Brain microvascular endothelial cell (primary cell): ENCODE measurements around the gene NR2F6.

Source experiments
- DNase-seq: peaks from one replicate; pipeline ENCODE4 v3.0.0-alpha.2; 2020
- H3K27ac ChIP-seq: fragments of 250-450 bp; sonication (Bioruptor Pico); 2 replicates; pipeline ENCODE4 v1.5.1; 2020; ENCODE audit warnings: mild to moderate bottlenecking, moderate library complexity
- H3K27me3 ChIP-seq: fragments of 250-450 bp; sonication (Bioruptor Pico); replicated peaks from 2 replicates; pipeline ENCODE4 v1.5.1; 2020; ENCODE audit warnings: mild to moderate bottlenecking
- H3K36me3 ChIP-seq: fragments of 250-450 bp; sonication (Bioruptor Pico); replicated peaks from 2 replicates; pipeline ENCODE4 v1.5.1; 2020; ENCODE audit warnings: mild to moderate bottlenecking
- H3K4me3 ChIP-seq: 2 replicates; pipeline ENCODE4 v1.5.1; 2011; ENCODE audit warnings: low read depth, mild to moderate bottlenecking, control low read depth, low read length, moderate library complexity
- CTCF ChIP-seq: IDR thresholded peaks from 2 replicates; pipeline ENCODE4 v1.5.1; 2011; ENCODE audit warnings: low read depth, mild to moderate bottlenecking, moderate library complexity, low read length, control low read depth, inconsistent platforms; ENCODE audit errors: missing control alignments
- in situ Hi-C: cut with HindIII; loops from 2 replicates; pipeline ENCODE4 v1.10.0; 2017; ENCODE audit warnings: low sequenced_read_pairs, low pct_ligation_motif_present

NR2F6 gene

DNA sequence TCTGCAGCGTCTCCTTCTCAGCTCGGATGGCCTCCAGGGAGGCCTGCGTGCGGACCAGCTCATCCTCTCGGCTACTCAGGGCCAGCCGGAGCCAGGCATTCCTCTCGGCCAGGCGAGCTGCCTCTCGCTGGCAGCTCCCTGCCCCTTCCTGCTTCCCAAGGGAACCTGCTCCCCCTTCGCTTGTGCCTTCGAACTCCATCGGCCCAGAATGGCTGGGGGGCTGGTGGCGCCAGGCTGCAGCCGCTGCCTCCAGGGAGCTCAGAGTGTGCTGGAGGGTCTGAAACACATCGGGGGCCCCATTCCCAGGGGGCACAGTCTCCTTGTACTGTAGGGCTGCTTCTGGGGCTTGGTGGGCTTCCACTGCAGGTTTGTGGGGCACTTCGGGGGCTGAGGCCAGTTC, 16.8 kb upstream of the NR2F6 start:
- in situ Hi-C loops: no loop called here
- Histone ChIP-seq H3K36me3 (no peaks in the 10 kb centered on the region), H3K4me3 (no peak overlapping the region), H3K27me3 (no peaks in the 10 kb centered on the region), H3K27ac (no peak overlapping the region)
- no peak for TF ChIP-seq CTCF
- no peak for DNase-seq

DNA sequence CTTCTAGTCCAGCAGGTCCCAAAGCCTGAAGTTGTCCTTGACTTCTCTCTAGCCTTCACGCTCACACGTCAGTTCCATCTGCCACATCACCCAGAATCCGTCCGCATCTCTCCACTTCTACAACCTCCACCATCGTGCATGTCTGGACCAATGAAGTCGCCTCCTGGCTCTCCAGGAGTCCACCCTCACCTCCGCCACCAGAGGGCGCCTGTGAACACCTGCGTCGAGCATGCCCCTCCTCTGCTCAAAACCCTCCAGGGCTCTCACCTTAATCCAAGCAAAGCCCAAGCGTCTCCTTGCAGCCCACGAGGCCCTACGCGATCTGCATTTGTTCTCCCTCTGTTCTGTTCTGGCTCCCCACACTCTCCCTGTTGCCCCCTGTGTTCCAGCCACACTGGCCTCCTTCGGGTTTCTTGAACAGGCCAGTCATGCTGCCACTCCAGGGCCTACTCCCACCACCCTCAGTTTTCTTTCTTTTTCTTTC, 15.2 kb upstream of the NR2F6 start:
- no peak overlapping the region for H3K4me3 ChIP-seq
- no peaks in the 10 kb centered on the region for H3K36me3 ChIP-seq
- peak; percentile 94 for TF ChIP-seq CTCF
- in situ Hi-C loops: no loop called here
- DNase-seq: peak; percentile 48
- H3K27ac ChIP-seq: no peak overlapping the region
- H3K27me3 ChIP-seq: no peaks in the 10 kb centered on the region

- TF ChIP-seq CTCF: no peak
- in situ Hi-C loops: no loop called here
- Histone ChIP-seq H3K27me3 (no peaks in the 10 kb centered on the region), H3K4me3 (no peak overlapping the region), H3K27ac (no peak overlapping the region), H3K36me3 (no peaks in the 10 kb centered on the region)
- DNase-seq: no peak
Measured at GRCh38 chr19:17259934-17260333, 14.2 kb upstream of the NR2F6 start.

DNA sequence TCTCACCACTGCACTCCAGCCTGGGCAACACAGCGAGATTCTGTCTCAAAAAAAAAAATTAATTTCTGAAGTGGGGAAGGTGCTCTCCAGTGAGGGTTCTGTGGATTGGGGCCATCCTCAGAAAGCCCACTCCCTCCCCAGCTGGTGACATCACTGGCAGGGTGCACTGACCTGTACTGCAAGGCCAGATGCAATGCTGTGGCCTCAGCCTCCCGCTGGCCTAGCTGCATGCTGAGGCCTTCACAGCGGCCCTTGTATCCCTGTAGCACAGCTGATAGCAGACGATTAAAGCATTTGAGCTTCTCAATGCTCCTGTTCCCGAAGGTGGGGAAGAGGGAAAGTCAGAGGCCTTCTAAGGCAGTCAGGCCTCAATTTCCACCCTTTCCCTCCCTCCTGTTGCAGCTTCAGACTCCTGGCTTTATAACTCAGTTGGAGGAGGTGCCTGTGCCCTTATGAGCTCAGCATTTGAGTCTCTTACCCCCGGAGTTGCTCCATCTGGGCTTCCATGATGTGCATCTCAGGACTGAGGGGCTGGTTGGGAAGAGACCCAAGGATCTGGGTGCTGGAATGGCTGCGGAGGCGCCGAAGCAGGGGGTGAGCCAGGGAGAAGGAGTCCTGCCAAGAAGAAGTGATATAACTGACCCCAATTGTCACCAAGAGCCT, 13.5 kb upstream of the NR2F6 start:
- no peaks in the 10 kb centered on the region for H3K27me3 ChIP-seq
- TF ChIP-seq CTCF: no peak
- no peaks in the 10 kb centered on the region for H3K36me3 ChIP-seq
- in situ Hi-C loops: no loop called here
- no peak overlapping the region for H3K4me3 ChIP-seq
- no peak for DNase-seq
- no peak overlapping the region for H3K27ac ChIP-seq

DNA sequence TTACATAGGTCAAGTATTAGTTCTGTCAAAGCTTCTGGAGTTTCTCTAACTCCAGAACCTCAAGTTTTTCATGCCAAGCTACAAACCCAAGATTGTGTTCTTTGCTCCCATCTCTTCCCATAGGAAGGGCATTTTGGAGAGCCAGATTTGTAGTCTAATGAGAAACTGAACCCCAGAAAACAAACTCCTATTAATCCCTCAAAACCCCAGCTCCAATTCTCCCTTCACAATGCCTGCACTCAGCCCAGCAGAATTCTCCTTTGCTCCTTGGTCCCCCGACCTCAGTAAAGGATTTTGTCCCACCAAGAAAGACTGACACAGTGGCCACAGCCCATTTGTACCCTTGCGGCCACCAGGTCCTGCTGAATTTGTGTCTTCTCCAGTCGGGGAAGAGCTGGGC, 10.4 kb upstream of the NR2F6 start:
- in situ Hi-C loops: no loop called here
- Histone ChIP-seq H3K36me3 (no peaks in the 10 kb centered on the region), H3K27me3 (no peaks in the 10 kb centered on the region), H3K4me3 (no peak overlapping the region), H3K27ac (no peak overlapping the region)
- no peak for TF ChIP-seq CTCF
- DNase-seq: no peak

GRCh38 chr19:17255150-17255621, 9.5 kb upstream of the NR2F6 start:
- Histone ChIP-seq H3K27ac (no peak overlapping the region), H3K27me3 (no peaks in the 10 kb centered on the region), H3K36me3 (no peaks in the 10 kb centered on the region), H3K4me3 (no peak overlapping the region)
- in situ Hi-C loops: no loop called here
- no peak for DNase-seq
- no peak for TF ChIP-seq CTCF
